Endothelial cell of umbilical vein (primary cell): ENCODE data around the gene DISP2. TPM values are rescaled to one million over a fixed set of nuclear protein-coding genes. Genes with fewer than 3 reads are reported as not detected.

ENCODE experiments used
- BruUV-seq: library from RNA; stranded (reverse); fragments of 400-500 nt; replicated peaks from 2 replicates; lab custom pipeline; 2021; lab: Mats Ljungman, UMichigan
- CTCF ChIA-PET: fragments of 300-600, 350-600 bp; sonication (Branson Sonifier 250); formaldehyde crosslinking; loops from one replicate; lab custom pipeline; 2021; ENCODE audit warnings: antibody characterized with exemption, inconsistent platforms; lab: Charles Lee
- POLR2A ChIA-PET: fragments of 300-600, 350-600 bp; sonication (Branson Sonifier 250); formaldehyde crosslinking; loops from one replicate; lab custom pipeline; 2021; ENCODE audit warnings: antibody characterized with exemption, inconsistent platforms; lab: Charles Lee
- DNase-seq: peaks from one replicate; pipeline ENCODE4 v3.0.0-alpha.2; 2011; ENCODE audit warnings: low read depth, low spot score
- FAIRE-seq: peaks from 2 replicates; lab custom pipeline; 2011; peaks lifted over from hg19 to GRCh38; lab: Jason Lieb, UNC
- H2AFZ ChIP-seq: 2 replicates; pipeline ENCODE4 v1.6.0; 2012; ENCODE audit warnings: low read depth, low read length, control low read depth, inconsistent platforms
- H3K27ac ChIP-seq: 2 replicates; pipeline ENCODE4 v1.5.1; 2011; ENCODE audit warnings: low read depth, mild to moderate bottlenecking, control low read depth, low read length, moderate library complexity; ENCODE audit not compliant: insufficient read depth
- H3K27me3 ChIP-seq, 2 experiments: 2 replicates each; pipeline versions ENCODE4 v1.6.0 to v1.6.1; 2011; ENCODE audit warnings: low read length in 2 of 2, mixed read lengths in 1 of 2; ENCODE audit not compliant: control insufficient read depth in 2 of 2, insufficient read depth in 2 of 2
- H3K36me3 ChIP-seq, 2 experiments: 2 replicates in 1 of 2; 3 replicates in 1 of 2; pipeline ENCODE4 v1.5.1; 2011; ENCODE audit warnings: low read length in 2 of 2, mild to moderate bottlenecking in 1 of 2, moderate library complexity in 1 of 2; ENCODE audit not compliant: control insufficient read depth in 2 of 2, insufficient read depth in 2 of 2; ENCODE audit errors: extremely low read depth in 1 of 2
- H3K4me1 ChIP-seq: 3 replicates; pipeline ENCODE4 v1.5.1; 2011; ENCODE audit warnings: mild to moderate bottlenecking, low read length; ENCODE audit not compliant: control insufficient read depth, insufficient read depth; ENCODE audit errors: extremely low read depth
- H3K4me2 ChIP-seq: 2 replicates; pipeline ENCODE4 v1.6.1; 2011; ENCODE audit warnings: low read length, control low read depth, mixed read lengths; ENCODE audit not compliant: insufficient read depth
- H3K4me3 ChIP-seq, 3 experiments: fragments of 200-600 bp in 1 of 3; sonication (generic), shearing (Covaris generic) in 1 of 3; replicated peaks in 1 of 3; 2 replicates each; pipeline ENCODE4 v1.5.1; 2011 to 2016; ENCODE audit warnings: control low read depth in 3 of 3, low read length in 3 of 3, mild to moderate bottlenecking in 2 of 3, inconsistent platforms in 1 of 3, low read depth in 1 of 3, moderate library complexity in 1 of 3; ENCODE audit not compliant: insufficient read depth in 1 of 3
- H3K79me2 ChIP-seq: 2 replicates; pipeline ENCODE4 v1.6.0; 2012; ENCODE audit warnings: low read length, inconsistent platforms; ENCODE audit not compliant: control insufficient read depth, insufficient read depth
- H3K9ac ChIP-seq: replicated peaks from 2 replicates; pipeline ENCODE3; 2011; ENCODE audit warnings: low read length, control low read depth; ENCODE audit not compliant: insufficient read depth; ENCODE audit errors: extremely low read depth
- H3K9me1 ChIP-seq: replicated peaks from 3 replicates; pipeline ENCODE4 v1.6.0; 2011; ENCODE audit warnings: mild to moderate bottlenecking, low read length; ENCODE audit not compliant: control insufficient read depth, insufficient read depth; ENCODE audit errors: extremely low read depth
- H3K9me3 ChIP-seq: replicated peaks from 2 replicates; pipeline ENCODE4 v1.5.1; 2012; ENCODE audit warnings: low read length, inconsistent platforms; ENCODE audit not compliant: control insufficient read depth, insufficient read depth
- H4K20me1 ChIP-seq: replicated peaks from 2 replicates; pipeline ENCODE3; 2011; ENCODE audit warnings: mild to moderate bottlenecking, low read length; ENCODE audit not compliant: control insufficient read depth, insufficient read depth; ENCODE audit errors: extremely low read depth
- EZH2 ChIP-seq: IDR thresholded peaks from 2 replicates; pipeline ENCODE4 v1.6.1; 2012; ENCODE audit warnings: borderline replicate concordance, low read depth, mild to moderate bottlenecking, moderate library complexity, low read length, inconsistent platforms; ENCODE audit not compliant: severe bottlenecking
- FOS ChIP-seq: IDR thresholded peaks from 2 replicates; pipeline ENCODE4 v1.6.1; 2011; ENCODE audit warnings: mild to moderate bottlenecking, low read length, moderate library complexity, borderline replicate concordance; ENCODE audit not compliant: insufficient read depth
- GATA2 ChIP-seq: IDR thresholded peaks from 2 replicates; pipeline ENCODE4 v1.7.0; 2011; ENCODE audit warnings: low read depth, mild to moderate bottlenecking, moderate library complexity, mixed read lengths, low read length; ENCODE audit not compliant: insufficient read length, insufficient read depth
- JUN ChIP-seq: IDR thresholded peaks from 2 replicates; pipeline ENCODE4 v1.6.1; 2011; ENCODE audit warnings: borderline replicate concordance, low read depth; ENCODE audit not compliant: insufficient read length, insufficient read depth
- MAX ChIP-seq: IDR thresholded peaks from 2 replicates; pipeline ENCODE4 v1.6.1; 2011; ENCODE audit not compliant: insufficient read depth, insufficient read length
- MYC ChIP-seq: IDR thresholded peaks from one replicate; pipeline ENCODE4 v1.6.1; 2011; ENCODE audit warnings: mild to moderate bottlenecking, low read depth, low read length
- POLR2A ChIP-seq: IDR thresholded peaks from 2 replicates; pipeline ENCODE4 v1.6.1; 2012; ENCODE audit warnings: low read depth, mild to moderate bottlenecking, control low read depth, low read length
- POLR2AphosphoS5 ChIP-seq: IDR thresholded peaks from 2 replicates; pipeline ENCODE4 v1.6.1; 2012; ENCODE audit warnings: low read depth, mild to moderate bottlenecking, control low read depth, low read length, moderate library complexity; ENCODE audit not compliant: insufficient read depth
- dilution Hi-C: fragments of 300-500 bp; cut with MboI; formaldehyde crosslinking; loops from one replicate; pipeline ENCODE4 v1.15.0; 2019; ENCODE audit warnings: low sequenced_read_pairs; ENCODE audit not compliant: extremely low pct_ligation_motif_present
- intact Hi-C: fragments of 100-400 bp; cut with micrococcal nuclease; formaldehyde crosslinking; loops from one replicate; pipeline ENCODE4 v1.10.0; 2022
- polyA plus RNA-seq, 4 experiments: library from polyadenylated mRNA; depleted of rRNA in 3 of 4; stranded (reverse) in 3 of 4; unstranded in 1 of 4; fragments of >200 nt; gene quantifications; 2 replicates each; pipeline versions ENCODE4 v1.2.1 to v1.2.3, GENCODE V29; 2011 to 2012; ENCODE audit warnings: missing spikeins in 1 of 4
- total RNA-seq: library from RNA; stranded (reverse); gene quantifications from 2 replicates; pipeline ENCODE4 v1.2.3, GENCODE V29; 2021
- TF ChIP-seq, protein P1 (sequence below), 2 donors: IDR thresholded peaks; 1 replicate in 1 of 2; 2 replicates in 1 of 2; pipeline ENCODE4 v1.5.1; 2011; ENCODE audit warnings: low read length in 2 of 2, mild to moderate bottlenecking in 2 of 2, moderate library complexity in 2 of 2, control low read depth in 1 of 2, inconsistent platforms in 1 of 2, low read depth in 1 of 2; ENCODE audit not compliant: insufficient read depth in 1 of 2; ENCODE audit errors: extremely low read depth in 1 of 2

DISP2 gene
- total and polyA plus RNA-seq, 2 donors (not counting 3 experiments of a cell fraction or from before 2014, with no cell fraction given): 0.10 to 1.2 TPM

GRCh38 chr15:40325188-40325587, 32.8 kb upstream of the DISP2 start:
- no peak overlapping the region for H2AFZ ChIP-seq
- DNase-seq (peak; percentile 57), FAIRE-seq (peak; percentile 85)
- H3K79me2 ChIP-seq: peaks cover 11% of the 10 kb centered on the region
- TF ChIP-seq FOS (no peak), GATA2 (no peak), MAX (no peak), EZH2 (no peak), POLR2AphosphoS5 (no peak), JUN (no peak), POLR2A (no peak), MYC (no peak)
- TF ChIP-seq, protein P1, sequence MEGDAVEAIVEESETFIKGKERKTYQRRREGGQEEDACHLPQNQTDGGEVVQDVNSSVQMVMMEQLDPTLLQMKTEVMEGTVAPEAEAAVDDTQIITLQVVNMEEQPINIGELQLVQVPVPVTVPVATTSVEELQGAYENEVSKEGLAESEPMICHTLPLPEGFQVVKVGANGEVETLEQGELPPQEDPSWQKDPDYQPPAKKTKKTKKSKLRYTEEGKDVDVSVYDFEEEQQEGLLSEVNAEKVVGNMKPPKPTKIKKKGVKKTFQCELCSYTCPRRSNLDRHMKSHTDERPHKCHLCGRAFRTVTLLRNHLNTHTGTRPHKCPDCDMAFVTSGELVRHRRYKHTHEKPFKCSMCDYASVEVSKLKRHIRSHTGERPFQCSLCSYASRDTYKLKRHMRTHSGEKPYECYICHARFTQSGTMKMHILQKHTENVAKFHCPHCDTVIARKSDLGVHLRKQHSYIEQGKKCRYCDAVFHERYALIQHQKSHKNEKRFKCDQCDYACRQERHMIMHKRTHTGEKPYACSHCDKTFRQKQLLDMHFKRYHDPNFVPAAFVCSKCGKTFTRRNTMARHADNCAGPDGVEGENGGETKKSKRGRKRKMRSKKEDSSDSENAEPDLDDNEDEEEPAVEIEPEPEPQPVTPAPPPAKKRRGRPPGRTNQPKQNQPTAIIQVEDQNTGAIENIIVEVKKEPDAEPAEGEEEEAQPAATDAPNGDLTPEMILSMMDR (IDR thresholded peaks at IDR 0.05; ENCODE audit: extremely low read depth in 1 of 2, insufficient read depth in 1 of 2, low read depth in 1 of 2, low read length in 2 of 2): no peak
- intact Hi-C loops: no loop called here
- ChIA-PET CTCF (interaction anchor here (1.3 to 5.3 kb wide), 7 partner anchors 9 to 96 kb away, joined by 4 to 81 read pairs (median 15); partner anchors contain the start of gene CCDC9B), POLR2A (interaction anchor here (0.7 to 1.2 kb wide), 2 partner anchors 9 to 72 kb away, joined by 3 to 4 read pairs; no protein-coding TSS in a partner anchor)
- H3K9me3 ChIP-seq: no peaks in the 10 kb centered on the region
- peaks cover 57% of the 10 kb centered on the region for H3K4me1 ChIP-seq
- dilution Hi-C loops: no loop called here
- H4K20me1 ChIP-seq: no peaks in the 10 kb centered on the region
- no peaks in the 10 kb centered on the region for H3K9me1 ChIP-seq
- peak overlapping the region; percentile 90 for H3K4me2 ChIP-seq
- peak overlapping the region; percentile 67 for H3K9ac ChIP-seq
- H3K36me3 ChIP-seq: no peaks in the 10 kb centered on the region
- peak overlapping the region; percentile 57 to 79 (median 67) for H3K4me3 ChIP-seq
- peak overlapping the region; percentile 8 for H3K27ac ChIP-seq
- BruUV-seq: TSS peak; percentile 48
- H3K27me3 ChIP-seq: no peaks in the 10 kb centered on the region
